ENCODE data around the gene CTAGE6.
"Not testable (repeated sequence)": the region's sequence is repeated elsewhere in the genome, so short reads cannot be mapped to it uniquely, and the experiment has no call there.

Gene CTAGE6

DNA sequence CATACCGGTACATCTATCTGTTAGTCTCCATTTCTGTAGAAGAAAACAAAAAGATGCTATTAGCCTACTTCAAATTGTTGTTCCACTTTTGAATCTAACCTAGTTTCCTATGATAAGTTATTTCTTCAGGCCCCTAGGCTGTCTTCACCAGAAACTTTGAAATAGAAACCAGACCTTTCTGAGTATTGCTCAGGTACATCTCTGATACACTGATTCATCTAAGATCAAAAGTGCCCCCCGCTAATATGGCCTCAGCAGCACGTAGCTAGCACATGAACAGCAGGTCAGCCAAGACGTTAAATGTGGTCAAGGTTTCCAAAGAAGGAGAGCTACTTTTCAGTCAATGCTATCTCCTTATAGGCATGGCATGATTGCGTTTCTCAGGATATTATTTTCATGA is 23.6 kb downstream of the CTAGE6 start:
- Mint-ChIP-seq H3K27ac (no peak overlapping the region), H3K27me3 (no peaks in the 10 kb centered on the region), H3K9me3 (no peaks in the 10 kb centered on the region), H3K4me1 (peaks cover 20% of the 10 kb centered on the region), H3K4me3 (no peak overlapping the region)
- no peak for DNase-seq
- no peak for ATAC-seq

DNA sequence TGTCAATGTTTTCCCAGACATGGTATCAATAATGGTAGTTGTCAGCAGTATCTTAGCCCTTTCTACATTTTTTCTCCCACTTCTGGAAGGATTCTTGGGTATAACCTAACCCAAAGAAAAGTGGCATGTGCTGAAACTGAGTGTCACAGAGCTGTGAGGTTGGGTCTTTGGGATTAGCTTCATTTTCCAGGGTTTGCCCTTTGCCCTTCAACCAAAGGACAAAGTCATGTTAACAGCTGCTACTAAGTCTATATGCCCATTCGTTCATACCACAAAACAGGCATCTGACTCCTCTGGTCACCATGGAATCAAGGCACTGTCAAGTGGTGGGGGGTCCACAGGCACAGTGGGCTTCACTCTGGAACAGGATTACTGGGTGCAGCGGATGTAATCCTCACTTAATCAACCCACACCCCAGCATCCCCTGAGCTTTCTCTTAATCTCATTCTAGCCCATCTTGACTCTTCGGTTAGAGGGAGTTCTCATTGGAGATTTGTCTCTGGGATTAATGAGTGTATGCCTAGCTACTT is 29.1 kb downstream of the CTAGE6 start:
- H3K4me3 Mint-ChIP-seq: no peak overlapping the region
- ATAC-seq (no peak), DNase-seq (no peak)
- peaks cover 7% of the 10 kb centered on the region for H3K4me1 Mint-ChIP-seq
- no peaks in the 10 kb centered on the region for H3K9me3 Mint-ChIP-seq
- no peaks in the 10 kb centered on the region for H3K27me3 Mint-ChIP-seq
- H3K27ac Mint-ChIP-seq: no peak overlapping the region

DNA sequence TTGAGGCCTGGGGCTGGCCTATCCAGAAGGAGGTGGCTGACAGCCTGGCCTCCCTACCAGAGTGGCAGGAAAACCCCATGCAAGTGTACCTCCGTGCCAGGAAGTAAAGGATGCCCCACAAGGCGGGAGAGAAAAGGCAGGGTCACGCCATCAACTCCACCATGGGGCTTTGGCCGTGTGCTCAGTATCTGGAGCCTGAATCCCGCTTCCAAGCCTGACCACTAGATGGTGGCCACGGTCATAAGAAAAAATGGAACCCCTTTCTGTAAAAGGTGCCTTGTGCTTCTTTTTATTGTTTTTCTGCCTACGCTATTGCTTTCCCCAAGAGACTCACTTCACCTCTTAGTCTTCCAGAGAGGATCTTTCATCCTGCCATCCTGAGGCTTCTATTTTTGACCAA is 29.9 kb downstream of the CTAGE6 start:
- peak; percentile 18 for ATAC-seq
- H3K9me3 Mint-ChIP-seq, H3K27me3 Mint-ChIP-seq, H3K27ac Mint-ChIP-seq, DNase-seq, H3K4me1 Mint-ChIP-seq, H3K4me3 Mint-ChIP-seq: not testable (repeated sequence)

DNA sequence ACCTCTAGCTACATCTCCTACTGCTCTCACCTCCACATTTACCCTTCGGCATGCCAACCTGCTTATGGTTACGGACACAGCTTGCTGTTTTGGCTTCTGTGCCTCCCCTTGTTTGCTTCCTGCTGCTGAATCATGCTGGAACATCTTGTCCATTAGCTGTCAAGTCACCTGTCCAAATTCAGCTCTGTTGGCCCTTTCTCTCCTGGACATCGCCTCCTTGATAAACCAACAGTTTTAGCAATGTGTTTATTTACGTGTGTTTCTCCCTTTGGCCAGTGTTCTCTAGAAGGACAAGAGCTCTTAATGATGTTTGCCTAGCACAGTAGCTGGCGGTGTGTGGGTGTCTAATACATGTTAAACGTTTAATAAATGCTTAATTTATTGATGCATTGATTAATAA is 31.4 kb downstream of the CTAGE6 start:
- H3K27me3 Mint-ChIP-seq, ATAC-seq, H3K4me1 Mint-ChIP-seq, DNase-seq, H3K27ac Mint-ChIP-seq, H3K4me3 Mint-ChIP-seq, H3K9me3 Mint-ChIP-seq: not testable (repeated sequence)

DNA sequence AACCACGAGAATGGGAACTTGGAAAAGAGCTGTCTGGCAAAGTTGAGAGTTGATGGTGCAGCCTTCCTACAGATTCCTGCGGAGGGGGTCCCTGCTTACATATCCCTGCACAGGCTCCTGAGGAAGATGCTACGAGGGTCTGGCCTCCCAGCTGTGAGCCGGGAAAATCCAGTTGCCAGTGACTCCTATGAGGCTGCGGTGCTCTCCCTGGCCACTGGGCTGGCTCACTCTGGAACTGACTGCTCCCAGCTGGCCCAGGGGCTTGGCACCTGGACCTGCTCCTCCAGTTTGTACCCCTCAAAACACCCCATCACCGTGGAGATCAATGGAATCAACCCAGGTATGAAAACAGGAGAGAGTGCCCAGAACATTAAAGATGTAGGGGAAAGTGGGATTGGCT is 37.2 kb downstream of the CTAGE6 start:
- H3K4me3 Mint-ChIP-seq, H3K27ac Mint-ChIP-seq, H3K4me1 Mint-ChIP-seq, H3K9me3 Mint-ChIP-seq, ATAC-seq, H3K27me3 Mint-ChIP-seq, DNase-seq: not testable (repeated sequence)

DNA sequence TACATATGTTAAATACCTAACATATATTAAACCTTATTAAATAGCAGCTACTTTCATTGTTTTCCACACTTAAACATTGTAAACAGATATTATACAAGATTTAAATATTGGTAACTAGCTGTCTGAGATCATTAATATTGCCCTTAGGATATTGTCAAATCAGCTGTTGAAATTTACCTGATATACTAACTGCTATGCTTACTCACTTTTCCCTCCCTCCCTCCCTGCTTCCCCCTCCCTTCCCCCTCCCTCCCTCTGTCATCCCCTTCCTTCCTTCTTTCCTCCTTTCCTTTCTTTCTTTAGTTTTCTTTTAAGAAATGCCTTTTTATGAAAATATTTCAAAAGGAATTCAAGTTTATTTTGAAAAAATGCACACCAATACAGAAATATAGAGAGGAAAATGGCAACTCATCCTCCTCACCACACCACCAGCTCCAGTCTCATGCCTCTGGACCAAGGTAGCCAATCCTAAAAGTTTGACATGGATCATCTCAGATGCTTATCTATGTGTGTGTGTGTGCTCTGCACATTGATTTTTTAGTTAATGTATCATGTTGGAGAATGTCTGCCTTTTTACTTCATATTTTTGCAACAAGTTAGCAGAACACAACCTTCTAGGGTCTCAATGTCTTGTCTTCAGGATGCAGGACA is 41.8 kb downstream of the CTAGE6 start:
- H3K4me1 Mint-ChIP-seq, ATAC-seq, H3K27ac Mint-ChIP-seq: not testable (repeated sequence)

DNA sequence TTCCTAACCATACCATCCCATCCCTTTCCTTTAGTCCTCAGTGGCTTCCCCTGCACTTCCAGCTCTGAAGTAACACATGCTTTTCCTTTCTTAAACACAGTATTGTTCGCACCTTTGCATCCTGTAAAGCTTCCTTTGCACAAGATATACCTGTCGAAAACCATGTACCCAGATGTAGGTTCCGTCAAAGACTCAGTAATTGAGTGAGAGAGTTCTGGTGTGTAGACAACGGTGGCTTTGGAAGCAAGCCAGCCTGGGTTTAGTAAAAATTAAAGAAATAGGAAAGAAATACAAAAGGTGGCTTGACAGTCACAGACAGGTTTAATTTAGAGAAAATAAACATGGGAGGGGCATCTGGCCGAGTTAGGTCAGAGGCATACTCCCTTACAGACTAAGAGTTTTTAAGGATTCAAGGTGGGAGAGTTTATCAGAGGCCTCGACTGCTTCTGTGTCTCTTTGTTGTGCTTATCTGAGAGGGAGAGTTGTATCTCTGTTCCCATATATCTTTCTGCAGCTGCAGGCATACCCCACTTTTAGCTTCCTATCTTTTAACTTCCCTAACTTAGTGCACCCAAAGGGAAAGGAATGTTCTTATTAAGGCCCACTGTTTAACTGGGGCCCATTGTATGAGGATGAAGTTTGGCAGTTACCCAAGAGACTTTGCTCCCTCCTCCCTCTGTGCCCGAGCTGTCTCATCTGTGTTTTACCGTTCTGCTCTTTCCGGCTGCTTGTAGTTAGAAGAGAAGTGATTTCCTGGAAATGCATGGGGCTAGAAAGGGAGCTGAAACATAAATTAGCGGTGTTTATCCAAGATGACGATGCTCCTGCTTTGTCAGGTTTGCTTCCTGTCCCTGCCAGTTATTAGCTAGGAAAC is 42.7 kb downstream of the CTAGE6 start:
- peak; percentile 76 for ATAC-seq

More for the DNA sequence above, 41.8 kb downstream of the CTAGE6 start:
- not testable (repeated sequence) for H3K4me3 Mint-ChIP-seq, H3K27me3 Mint-ChIP-seq, DNase-seq, H3K9me3 Mint-ChIP-seq

DNA sequence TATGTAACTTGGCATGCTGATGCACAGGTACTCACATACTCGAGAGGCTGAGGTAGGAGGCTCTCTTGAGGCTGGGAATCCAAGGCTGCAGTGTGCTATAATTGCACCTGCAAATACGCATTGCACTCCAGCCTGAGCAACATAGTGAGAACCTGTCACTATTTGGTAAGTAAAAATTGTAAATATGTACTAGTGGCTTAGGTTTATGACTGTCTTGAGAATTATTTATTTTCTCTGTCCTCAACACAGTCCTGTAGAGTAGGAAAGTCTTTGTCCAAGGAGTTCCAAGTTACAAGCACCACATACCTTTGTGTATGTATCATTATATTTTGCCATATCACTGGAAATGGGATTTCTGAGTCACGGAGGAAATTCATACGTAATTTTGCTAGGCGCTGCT is 45.1 kb downstream of the CTAGE6 start:
- H3K27me3 Mint-ChIP-seq, H3K9me3 Mint-ChIP-seq, ATAC-seq, H3K27ac Mint-ChIP-seq, H3K4me3 Mint-ChIP-seq, DNase-seq, H3K4me1 Mint-ChIP-seq: not testable (repeated sequence)

More for the DNA sequence above, 42.7 kb downstream of the CTAGE6 start:
- not testable (repeated sequence) for DNase-seq, H3K4me1 Mint-ChIP-seq, H3K27me3 Mint-ChIP-seq, H3K4me3 Mint-ChIP-seq, H3K9me3 Mint-ChIP-seq, H3K27ac Mint-ChIP-seq

DNA sequence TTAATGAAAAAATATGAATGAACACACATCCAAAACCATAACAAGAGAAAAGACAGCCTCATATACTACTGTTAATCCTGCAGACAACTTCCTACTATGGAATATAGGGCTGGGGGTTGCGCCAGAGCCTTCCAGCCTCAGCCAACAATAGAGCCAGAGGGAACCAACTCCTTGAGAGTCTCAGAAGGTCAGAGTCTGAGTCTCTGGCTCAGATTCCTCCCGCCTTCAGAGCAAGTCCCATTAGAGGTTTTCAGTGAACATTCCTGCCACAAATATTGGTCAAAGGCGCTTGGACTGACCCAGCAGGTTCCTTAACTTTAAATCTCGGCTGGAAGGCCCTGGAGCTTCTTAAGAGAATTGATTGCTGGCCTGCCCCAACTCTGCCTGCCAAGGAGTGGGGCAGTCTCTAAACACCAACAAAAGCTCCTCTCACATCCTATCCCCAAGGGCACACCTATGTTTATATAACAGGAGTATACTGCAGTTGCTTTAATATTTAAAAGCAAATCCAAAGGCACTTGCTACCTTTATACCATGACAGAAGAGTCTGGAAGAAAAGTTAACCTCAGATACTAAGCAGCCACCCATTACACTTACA is 45.7 kb downstream of the CTAGE6 start:
- not testable (repeated sequence) for DNase-seq, H3K4me3 Mint-ChIP-seq, H3K27ac Mint-ChIP-seq, ATAC-seq, H3K27me3 Mint-ChIP-seq, H3K4me1 Mint-ChIP-seq, H3K9me3 Mint-ChIP-seq

DNA sequence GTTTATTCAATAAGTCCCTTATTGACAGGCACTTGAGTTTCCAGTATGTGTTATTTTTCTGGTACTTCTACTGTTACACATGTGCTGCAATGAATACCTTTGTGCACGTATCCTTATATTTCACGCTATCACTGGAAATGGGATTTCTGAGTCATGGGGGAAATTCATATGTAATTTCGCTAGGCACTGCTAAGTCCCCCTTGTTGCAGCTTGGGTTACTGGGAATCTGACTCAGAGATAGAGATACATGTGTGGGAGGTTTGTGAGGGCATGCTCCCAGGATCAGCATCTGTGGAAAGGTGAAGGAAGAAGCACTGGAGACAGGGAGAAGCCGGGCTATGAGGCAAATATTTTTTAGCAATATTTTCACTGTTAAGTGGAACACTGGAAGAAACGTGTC is 47.6 kb downstream of the CTAGE6 start:
- H3K27ac Mint-ChIP-seq, ATAC-seq, H3K9me3 Mint-ChIP-seq: not testable (repeated sequence)

More for the DNA sequence above, 47.6 kb downstream of the CTAGE6 start:
- H3K4me1 Mint-ChIP-seq, H3K4me3 Mint-ChIP-seq, H3K27me3 Mint-ChIP-seq, DNase-seq: not testable (repeated sequence)
